Hematopoietic multipotent progenitor cell treated with erythropoietin and hydrocortisone succinate and interleukin-3 and kit ligand, for 8 days (in vitro differentiated cells): ENCODE measurements around the gene ZNF304.

ENCODE experiments used
- DNase-seq: peaks from one replicate; pipeline ENCODE4 v3.0.0-alpha.2; 2015

ZNF304 gene

GRCh38 chr19:57350877-57351805, at the start of gene ZNF304:
Gene ZNF304 (plus strand): TSS chr19:57351271. CDS start chr19:57351665, 394 bp downstream.
- DNase-seq = peak; percentile 98

DNA sequence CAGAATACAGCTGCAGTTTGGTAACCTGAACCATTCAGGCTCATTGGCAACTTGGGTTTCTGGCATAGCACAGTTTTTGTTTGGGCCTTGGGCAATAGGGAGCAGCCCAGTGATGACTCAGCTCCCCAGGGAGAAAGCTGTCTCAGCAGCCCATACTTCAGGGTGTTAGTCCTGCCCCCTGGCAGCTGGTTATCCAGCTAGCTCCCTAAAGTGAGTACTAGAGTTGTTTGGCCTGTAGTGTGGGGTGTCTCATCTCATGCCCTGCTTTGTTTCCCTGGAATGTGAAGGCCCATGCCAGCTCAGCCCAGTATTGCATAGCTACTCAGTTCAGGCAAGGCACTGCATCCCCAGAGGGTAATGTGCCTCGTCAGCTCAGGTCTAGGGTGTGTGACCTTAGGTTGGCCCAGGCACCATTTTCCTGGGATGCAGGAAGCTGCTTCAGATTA, 49.0 kb upstream of the ZNF304 start:
- peak; percentile 32 for DNase-seq

DNA sequence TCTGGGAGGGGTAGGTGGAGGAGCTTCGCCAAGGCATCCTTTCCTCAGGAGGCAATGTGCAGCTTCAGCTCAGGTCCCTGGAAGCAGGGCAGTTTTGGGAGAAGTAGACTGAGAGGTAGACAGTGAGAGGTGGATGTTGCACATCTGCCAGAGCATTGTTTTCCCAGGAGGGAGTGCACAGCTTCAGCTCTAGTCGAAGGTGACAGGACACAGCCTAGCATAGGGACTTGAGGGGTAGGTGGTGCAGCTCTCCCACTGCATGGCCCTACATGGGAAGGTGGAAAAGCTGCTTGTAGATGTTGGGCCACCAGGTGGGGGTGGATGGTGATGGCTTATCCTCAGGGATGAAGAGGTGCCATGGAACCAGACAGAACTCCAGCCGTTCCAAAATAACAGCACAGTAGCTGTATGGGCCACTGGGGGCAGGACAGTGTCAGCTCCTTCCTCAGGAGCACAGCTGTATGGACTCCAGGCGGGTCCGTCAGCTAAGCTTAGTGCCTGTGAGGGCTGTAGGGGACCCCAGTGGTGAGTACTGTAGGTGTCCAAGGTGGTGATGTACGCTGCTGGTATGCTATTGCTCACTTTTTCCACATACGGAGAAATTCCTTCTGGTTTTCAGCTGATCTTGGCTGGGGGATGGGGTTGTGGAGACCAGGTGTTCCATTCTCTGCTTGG, 48.2 kb upstream of the ZNF304 start:
- no peak for DNase-seq

DNA sequence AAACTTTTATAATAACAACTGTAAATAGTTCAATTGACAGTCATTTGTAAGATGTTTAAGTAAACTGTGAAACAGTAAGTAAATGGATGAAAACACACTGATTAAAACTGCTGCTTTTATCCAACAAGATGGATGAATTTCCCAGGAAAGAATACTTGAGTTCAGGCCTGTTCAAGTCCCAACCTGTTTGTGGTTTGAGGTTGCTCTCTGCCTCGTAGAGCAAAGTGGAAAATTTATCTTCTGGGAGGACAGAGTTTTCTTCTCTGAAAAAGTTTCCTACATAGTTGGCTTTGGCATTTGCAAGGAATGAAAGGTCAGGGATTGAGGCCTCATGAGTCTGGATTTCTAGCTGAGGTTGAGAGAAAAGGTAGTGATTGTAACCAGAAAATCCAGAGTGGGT, 46.0 kb upstream of the ZNF304 start:
- no peak for DNase-seq

- DNase-seq = no peak
Observed at GRCh38 chr19:57308514-57308913, 42.6 kb upstream of the ZNF304 start.

- DNase-seq = no peak
Observed at GRCh38 chr19:57310792-57311191, 40.3 kb upstream of the ZNF304 start.

DNA sequence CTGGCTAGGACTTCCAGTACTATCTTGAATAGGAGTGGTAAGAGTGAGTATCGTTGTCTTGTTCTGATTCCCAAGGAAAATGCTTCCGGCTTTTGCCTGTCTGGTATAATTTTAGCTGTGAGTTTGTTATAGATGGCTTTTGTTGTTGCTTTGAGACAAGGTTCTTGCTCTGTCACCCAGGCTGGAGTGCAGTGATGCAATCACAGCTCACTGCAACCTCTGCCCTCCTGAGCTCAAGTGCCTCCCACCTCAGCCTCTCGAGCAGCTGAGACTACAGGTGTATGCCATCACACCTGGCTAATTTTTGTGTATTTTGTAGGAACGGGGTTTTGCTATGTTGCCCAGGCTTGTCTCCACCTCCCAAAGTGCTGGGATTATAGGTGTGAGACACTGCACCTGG, 36.9 kb upstream of the ZNF304 start:
- DNase-seq = no peak

- DNase-seq = no peak
Observed at GRCh38 chr19:57317503-57317902, 33.6 kb upstream of the ZNF304 start.

- DNase-seq = no peak
Observed at GRCh38 chr19:57319869-57320179, 31.2 kb upstream of the ZNF304 start.

DNA sequence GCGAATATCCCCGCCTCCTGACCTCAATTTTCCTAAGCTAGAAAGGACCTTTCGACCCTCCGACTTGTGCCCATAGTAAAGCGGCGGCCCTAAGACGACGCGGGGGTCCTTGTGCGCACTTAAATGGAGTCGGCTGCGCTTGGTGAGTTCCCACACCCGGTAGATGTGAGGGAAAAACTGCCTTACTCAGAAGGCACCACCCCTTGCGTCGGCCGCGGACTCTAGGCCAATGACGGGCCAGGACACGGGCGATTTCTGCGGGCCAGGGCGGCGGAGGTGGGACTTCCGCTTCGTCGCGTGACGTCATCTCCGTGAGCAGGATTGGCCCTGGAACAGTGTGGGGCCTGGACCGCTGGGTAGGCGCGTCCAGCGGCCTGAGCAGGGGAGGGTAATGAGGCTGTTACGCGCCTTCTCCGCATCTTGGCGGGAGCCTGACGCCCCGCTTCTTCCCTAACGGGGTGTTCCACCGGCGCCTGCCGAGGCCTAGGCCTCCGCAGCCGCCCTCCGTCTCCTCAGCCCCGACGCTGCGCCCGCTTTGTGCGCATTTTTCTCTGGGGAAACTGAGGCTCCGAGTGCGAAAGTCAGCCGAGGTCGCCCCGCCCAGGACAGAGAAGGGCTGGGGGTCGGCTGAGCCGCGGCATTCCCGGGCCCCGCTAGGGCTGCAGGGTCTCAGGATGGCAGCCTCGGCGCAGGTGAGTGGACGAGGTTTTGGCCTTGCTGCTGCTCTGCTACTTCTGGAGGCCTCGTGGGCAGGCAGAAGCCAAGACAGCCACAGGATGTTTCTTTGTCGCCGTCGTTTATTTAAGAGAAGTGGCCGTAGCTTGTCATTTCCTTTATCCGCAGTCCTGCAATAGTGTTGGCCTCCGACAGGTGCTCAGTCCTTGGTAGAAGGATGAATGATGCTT, 30.6 kb upstream of the ZNF304 start, which contains the start of gene ZNF543:
TSS of gene ZNF543 (plus strand) at position 293 of the 905 bp plus-strand sequence. CDS start at position 675, 382 bp downstream.
- DNase-seq = peak; percentile 97

DNA sequence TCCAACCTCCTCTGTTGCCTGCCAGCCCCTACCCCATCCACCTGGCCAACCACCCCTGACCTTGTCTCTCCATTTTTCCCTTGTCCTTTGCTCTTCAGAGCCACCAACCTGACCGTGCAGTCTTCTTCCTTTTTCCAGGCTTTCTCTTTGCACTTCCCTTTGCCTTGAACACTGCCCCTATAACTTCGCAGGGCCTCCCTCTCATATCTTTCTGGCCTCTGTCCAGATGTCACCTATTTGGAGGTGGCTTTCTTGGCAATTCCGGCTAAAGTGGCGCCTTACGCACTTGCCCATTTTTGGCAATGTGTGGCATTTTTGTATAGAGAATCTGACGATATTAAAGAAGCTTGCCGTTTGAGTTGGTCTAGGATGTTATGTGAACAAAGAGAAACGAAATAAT, 30.0 kb upstream of the ZNF304 start:
- DNase-seq = peak; percentile 13

DNA sequence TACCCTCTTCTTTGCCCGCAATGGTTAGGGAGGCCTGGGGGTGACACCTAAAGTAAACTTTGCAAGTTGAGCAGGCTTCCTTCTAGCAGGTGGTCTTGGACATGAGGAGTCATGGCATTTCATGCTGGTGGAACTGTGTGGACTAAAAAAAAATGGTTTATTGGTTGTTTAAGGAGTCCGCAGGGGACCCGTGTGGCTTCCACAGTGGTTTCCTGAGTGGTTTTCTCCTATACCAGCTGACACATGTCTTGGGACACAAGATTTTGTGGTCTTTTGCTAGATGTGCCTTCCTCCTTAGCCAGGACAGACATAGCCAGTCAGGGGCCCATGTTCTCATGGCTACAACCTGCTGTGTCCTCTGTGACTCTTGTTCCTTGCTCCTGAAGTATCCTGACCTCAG, 29.3 kb upstream of the ZNF304 start:
- no peak for DNase-seq

GRCh38 chr19:57324992-57325391, 26.1 kb upstream of the ZNF304 start:
- DNase-seq = no peak

- no peak for DNase-seq
Observed at GRCh38 chr19:57327993-57328392, 23.1 kb upstream of the ZNF304 start.

DNA sequence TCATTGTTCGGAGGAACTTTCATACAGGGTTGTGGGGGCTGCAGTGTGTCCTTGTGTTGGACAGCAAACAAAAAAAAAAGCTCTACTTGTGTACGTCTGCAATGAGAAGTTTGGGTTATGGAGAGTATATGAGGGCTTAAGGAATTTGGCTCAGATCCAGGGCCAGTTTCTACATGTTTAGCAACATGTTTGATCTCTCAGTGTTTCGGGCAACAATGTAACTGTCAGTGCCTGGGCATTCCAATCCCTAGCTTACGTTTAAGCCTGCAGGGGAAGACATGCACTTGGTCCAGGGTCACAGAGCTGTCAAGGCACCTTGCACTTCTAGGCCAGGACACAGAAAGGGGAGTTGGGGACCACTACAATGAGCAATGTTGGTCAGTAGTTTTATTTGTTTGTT, 16.9 kb upstream of the ZNF304 start:
- no peak for DNase-seq

DNA sequence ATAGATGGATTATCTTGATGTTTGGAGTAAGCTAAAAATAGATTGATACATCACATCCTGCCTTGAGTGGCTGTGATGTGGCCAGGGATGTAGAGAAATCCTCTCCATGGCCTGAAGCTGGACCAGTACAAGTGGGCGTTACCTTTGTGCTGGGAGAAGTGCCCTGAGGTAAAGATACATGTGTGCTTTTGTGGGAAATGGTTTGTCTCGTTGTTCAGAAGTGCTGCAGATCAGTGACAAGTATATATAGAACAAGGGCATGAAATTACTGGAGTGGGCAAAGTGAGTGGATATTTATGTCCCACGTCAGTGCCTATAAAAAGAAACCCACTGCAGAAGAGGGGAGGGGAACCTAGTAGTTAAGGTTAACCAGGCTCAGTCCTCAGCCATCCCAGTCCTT, 12.2 kb upstream of the ZNF304 start:
- no peak for DNase-seq

DNA sequence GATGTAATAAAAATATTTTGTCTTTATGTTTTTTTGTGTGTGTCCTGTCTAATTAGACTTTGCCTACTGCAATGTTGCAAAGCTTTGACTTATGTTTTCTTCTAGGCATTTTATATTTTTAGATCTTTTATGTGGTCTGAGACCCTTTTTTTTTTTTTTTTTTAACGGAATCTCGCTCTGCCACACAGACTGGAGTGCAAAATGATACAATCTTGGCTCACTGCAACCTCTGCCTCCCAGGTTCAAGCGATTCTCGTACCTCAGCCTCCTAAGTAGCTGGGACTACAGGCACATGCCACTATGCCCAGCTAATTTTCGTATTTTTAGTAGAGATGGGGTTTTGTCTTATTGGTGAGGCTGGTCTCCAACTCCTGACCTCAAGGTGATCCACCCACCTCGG, 8.5 kb upstream of the ZNF304 start:
- DNase-seq = no peak

DNA sequence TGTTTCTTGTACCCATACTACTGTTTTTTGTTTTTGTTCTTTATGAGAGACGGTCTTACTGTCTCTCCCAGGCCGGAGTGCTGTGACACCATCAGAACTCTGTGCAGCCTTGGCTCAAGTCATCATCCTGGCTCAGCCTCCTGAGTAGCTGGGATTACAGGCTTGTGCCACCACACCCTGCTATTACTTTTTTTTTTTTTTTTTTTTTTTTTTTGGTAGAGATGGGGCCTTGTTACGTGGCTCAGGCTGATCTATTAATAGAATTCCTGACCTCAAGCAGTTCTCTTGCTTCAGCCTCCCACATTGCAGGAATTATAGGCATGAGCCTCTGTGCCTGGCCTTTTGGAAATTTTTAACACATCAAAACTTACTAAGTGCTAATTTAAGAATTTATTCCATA, 2.9 kb upstream of the ZNF304 start:
- DNase-seq = no peak

GRCh38 chr19:57351867-57352266, 796 bp downstream of the ZNF304 start:
- DNase-seq = peak; percentile 37

DNA sequence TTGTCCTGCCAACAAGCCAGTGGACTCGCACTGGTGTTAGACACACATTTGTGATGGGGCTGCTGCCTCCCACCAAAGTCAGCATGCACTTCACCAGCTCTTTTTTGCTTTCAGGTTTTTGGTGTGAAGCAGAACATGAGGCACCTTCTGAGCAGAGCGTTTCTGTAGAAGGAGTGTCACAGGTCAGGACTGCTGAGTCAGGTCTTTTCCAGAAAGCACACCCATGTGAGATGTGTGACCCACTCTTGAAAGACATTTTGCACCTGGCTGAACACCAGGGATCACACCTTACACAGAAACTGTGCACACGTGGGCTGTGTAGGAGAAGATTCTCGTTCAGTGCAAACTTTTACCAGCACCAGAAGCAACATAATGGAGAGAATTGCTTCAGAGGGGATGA, 4.8 kb downstream of the ZNF304 start:
- no peak for DNase-seq

DNA sequence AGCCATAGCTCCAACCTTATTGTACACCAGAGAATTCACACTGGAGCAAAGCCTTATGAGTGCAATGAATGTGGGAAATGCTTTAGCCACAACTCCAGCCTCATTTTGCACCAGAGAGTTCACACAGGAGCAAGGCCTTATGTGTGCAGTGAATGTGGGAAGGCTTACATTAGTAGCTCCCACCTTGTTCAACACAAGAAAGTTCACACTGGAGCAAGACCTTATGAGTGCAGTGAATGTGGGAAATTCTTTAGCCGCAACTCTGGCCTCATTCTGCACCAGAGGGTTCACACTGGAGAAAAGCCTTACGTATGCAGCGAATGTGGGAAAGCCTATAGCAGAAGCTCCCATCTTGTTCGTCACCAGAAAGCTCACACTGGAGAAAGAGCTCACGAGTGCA, 6.3 kb downstream of the ZNF304 start:
- DNase-seq = no peak

DNA sequence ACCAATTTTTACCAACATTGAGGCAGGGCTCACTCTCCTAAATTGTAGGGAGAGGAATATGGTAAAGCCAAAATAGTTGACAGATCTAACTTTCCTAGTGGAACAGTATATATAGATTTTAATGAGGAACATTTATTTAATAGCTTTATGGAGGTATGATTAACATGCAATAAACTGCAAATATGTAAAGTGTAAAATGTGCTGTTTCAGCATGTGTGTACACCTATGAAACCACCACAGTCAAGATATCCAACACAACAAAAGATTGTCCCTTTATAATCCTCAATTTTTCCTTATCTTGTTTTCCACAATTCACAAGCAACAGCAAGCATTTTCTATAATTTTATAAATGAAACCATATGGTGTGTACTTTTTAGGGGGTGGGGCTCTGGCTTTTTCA, 8.2 kb downstream of the ZNF304 start:
- no peak for DNase-seq

GRCh38 chr19:57362419-57362818, 11.3 kb downstream of the ZNF304 start:
- peak; percentile 8 for DNase-seq
